ENCODE data around the gene CALML5.

- no peak for TF ChIP-seq CTCF (IDR thresholded peaks at IDR 0.05; ENCODE audit: low read depth, low read length)
- TF ChIP-seq EZH2phosphoT487 (IDR thresholded peaks at IDR 0.05; ENCODE audit: low read depth): no peak
These were observed 38.3 kb upstream of the CALML5 start for GRCh38 chr10:5537684-5538083.
